Activated naive CD4-positive, alpha-beta T cell treated with anti-CD3 and anti-CD28 coated beads, Interleukin-2, amount 50 U/mL, for 24 hours (primary cell): ENCODE results near the gene CD34.
"Not testable (repeated sequence)": the region's sequence is repeated elsewhere in the genome, so short reads cannot be mapped to it uniquely, and the experiment has no call there.

ENCODE experiments used
- H3K27ac Mint-ChIP-seq: one replicate; pipeline ENCODE4 v1.8.0; 2021; ENCODE audit warnings: mild to moderate bottlenecking, mixed read lengths
- H3K27me3 Mint-ChIP-seq: one replicate; pipeline ENCODE4 v1.8.0; 2021; ENCODE audit warnings: mixed read lengths
- H3K36me3 Mint-ChIP-seq: one replicate; pipeline ENCODE4 v1.8.0; 2021; ENCODE audit warnings: mixed read lengths
- H3K4me1 Mint-ChIP-seq: one replicate; pipeline ENCODE4 v1.8.0; 2021; ENCODE audit warnings: mixed read lengths
- H3K4me3 Mint-ChIP-seq: one replicate; pipeline ENCODE4 v1.8.0; 2021; ENCODE audit warnings: mild to moderate bottlenecking, mixed read lengths
- H3K9me3 Mint-ChIP-seq: one replicate; pipeline ENCODE4 v1.8.0; 2021; ENCODE audit warnings: mixed read lengths

The CD34 gene

GRCh38 chr1:207944571-207944970 lies 33.6 kb upstream of the CD34 start:
- Mint-ChIP-seq H3K27ac (no peak overlapping the region), H3K36me3 (no peaks in the 10 kb centered on the region), H3K9me3 (no peaks in the 10 kb centered on the region), H3K27me3 (peaks cover 14% of the 10 kb centered on the region), H3K4me3 (no peak overlapping the region), H3K4me1 (no peaks in the 10 kb centered on the region)

GRCh38 chr1:207942337-207942741 lies 31.4 kb upstream of the CD34 start:
- peaks cover 20% of the 10 kb centered on the region for H3K27me3 Mint-ChIP-seq
- not testable (repeated sequence) for H3K36me3 Mint-ChIP-seq, H3K4me1 Mint-ChIP-seq, H3K4me3 Mint-ChIP-seq, H3K27ac Mint-ChIP-seq, H3K9me3 Mint-ChIP-seq

DNA sequence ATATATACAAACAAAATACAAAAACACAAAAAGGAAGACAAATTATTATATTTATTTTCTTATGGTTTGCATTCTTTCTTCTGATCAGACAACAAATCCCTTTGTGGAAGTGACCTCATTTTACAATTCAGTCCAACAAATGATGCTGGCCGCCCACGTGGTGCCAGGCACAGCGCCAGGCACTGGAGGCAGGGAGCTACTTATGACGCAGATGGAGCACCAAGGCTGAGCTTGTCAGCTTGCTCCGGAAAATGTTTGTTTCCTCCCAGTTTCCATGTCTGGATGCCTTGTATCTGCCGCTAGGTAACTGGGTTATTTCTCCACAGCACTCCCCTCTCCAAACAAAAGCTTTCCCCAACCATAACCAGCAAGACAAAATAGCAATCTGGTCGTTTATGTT lies 30.7 kb upstream of the CD34 start:
- H3K9me3 Mint-ChIP-seq, result no peaks in the 10 kb centered on the region
- H3K4me3 Mint-ChIP-seq, result no peak overlapping the region
- no peaks in the 10 kb centered on the region for H3K36me3 Mint-ChIP-seq
- no peaks in the 10 kb centered on the region for H3K4me1 Mint-ChIP-seq
- H3K27ac Mint-ChIP-seq, result no peak overlapping the region
- peaks cover 23% of the 10 kb centered on the region for H3K27me3 Mint-ChIP-seq

DNA sequence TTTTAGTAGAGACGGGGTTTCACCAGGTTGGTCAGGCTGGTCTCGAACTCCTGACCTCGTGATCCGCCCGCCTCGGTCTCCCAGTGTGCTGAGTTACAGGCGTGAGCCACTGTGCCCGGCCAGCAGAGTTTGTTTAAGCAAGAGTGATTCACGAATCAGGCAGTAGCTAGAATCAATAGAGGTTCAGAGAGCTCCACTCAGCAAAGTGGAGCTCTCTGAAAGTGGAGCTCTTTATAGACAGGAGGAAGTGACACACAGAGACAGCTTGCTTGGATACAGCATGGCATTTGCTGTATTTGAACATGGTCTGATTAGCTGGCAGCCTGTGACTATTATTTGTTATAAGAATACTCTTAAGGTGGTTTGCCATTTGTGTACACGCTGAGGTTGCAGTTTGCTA lies 27.1 kb upstream of the CD34 start:
- Mint-ChIP-seq H3K4me3 (no peak overlapping the region), H3K9me3 (no peaks in the 10 kb centered on the region), H3K27me3 (peaks cover 22% of the 10 kb centered on the region), H3K4me1 (no peaks in the 10 kb centered on the region), H3K27ac (no peak overlapping the region), H3K36me3 (no peaks in the 10 kb centered on the region)

DNA sequence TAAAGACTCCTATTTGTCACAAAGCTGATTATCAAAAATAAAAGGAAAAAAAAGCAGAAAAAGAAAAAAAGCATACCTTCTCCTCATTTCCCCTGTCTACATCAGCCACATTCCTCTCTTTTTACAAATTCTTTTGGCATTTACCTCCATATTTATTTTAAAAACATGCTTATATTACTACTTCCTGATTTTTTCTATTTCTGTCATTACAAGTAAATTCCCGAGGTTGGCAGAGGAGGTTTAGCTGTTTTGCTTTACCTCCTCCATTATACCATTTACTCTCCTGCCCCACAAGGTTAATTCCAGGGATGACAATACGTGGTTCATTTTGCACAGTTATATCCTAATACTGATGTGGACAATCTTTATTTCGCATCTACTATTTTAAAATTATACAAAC lies 26.3 kb upstream of the CD34 start:
- H3K4me3 Mint-ChIP-seq, result no peak overlapping the region

DNA sequence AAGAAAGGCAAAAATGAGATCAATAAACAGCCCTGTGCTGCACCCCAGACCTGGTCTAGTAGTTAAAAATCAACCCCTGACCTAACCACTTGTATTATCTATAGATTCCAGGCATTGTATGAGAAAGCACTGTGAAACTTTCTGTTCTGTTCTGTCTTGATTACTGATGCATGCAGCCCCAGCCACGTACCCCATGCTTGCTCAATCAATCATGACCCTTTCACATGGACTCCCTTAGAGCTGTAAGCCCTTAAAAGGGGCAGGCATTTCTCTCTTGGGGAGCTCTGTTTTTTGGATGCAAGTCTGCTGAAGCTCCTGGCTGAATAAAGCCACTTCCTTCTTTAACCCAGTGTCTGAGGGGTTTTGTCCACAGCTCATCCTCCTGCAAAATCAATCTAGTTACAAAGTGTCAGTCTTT lies 24.2 kb upstream of the CD34 start:
- peaks cover 2% of the 10 kb centered on the region for H3K9me3 Mint-ChIP-seq
- H3K4me3 Mint-ChIP-seq, result no peak overlapping the region
- no peaks in the 10 kb centered on the region for H3K4me1 Mint-ChIP-seq
- H3K27ac Mint-ChIP-seq, result no peak overlapping the region
- H3K27me3 Mint-ChIP-seq, result peaks cover 15% of the 10 kb centered on the region
- H3K36me3 Mint-ChIP-seq, result no peaks in the 10 kb centered on the region

More for the DNA sequence above, 26.3 kb upstream of the CD34 start:
- Mint-ChIP-seq H3K36me3 (no peaks in the 10 kb centered on the region), H3K4me1 (no peaks in the 10 kb centered on the region), H3K27me3 (peaks cover 19% of the 10 kb centered on the region), H3K9me3 (no peaks in the 10 kb centered on the region), H3K27ac (no peak overlapping the region)

GRCh38 chr1:207933205-207933800 lies 22.4 kb upstream of the CD34 start:
- no peaks in the 10 kb centered on the region for H3K36me3 Mint-ChIP-seq
- no peak overlapping the region for H3K4me3 Mint-ChIP-seq
- peaks cover 5% of the 10 kb centered on the region for H3K27me3 Mint-ChIP-seq
- no peak overlapping the region for H3K27ac Mint-ChIP-seq
- no peaks in the 10 kb centered on the region for H3K4me1 Mint-ChIP-seq
- peaks cover 6% of the 10 kb centered on the region for H3K9me3 Mint-ChIP-seq

DNA sequence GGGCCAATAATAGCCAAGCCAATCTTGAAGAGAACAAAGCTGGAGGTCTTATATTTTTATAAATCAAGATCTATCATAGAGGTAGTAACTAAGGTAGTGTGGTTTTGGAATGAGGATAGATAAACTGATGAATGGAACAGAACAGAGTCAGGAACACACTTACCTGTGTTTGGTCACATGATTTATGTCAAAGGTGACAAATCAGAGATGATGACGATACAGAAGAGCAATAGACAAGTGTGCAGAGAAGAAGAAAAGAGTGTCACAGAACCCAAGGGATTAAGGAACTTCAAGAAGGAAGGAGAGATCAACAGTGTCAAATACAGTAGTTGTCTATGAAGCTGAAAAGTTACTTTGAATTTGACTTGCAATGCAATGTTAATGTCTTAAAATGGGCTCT lies 16.1 kb upstream of the CD34 start:
- H3K9me3 Mint-ChIP-seq, result peaks cover 6% of the 10 kb centered on the region
- H3K27me3 Mint-ChIP-seq, result peaks cover 8% of the 10 kb centered on the region
- H3K4me1 Mint-ChIP-seq, result no peaks in the 10 kb centered on the region
- no peaks in the 10 kb centered on the region for H3K36me3 Mint-ChIP-seq
- H3K4me3 Mint-ChIP-seq, result no peak overlapping the region
- no peak overlapping the region for H3K27ac Mint-ChIP-seq

DNA sequence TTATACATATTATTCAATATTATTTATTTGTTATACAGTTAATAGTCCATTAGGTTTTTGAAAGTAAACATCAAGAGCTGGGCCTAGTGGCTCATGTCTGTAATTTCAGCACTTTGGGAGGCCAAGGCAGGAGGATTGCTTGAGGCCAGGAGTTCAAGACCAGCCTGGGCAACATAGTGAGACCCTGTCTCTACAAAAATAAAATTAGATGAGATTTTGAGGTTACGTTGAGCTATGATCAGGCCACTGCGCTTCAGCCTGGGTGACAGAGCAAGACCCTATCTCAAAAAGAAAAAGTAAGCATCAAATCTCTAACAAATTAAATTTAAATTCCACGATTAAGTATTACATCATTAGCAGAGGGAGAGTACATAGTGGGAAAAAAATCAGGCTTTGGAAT lies 15.0 kb upstream of the CD34 start:
- H3K27me3 Mint-ChIP-seq, result peaks cover 10% of the 10 kb centered on the region
- H3K9me3 Mint-ChIP-seq, H3K4me3 Mint-ChIP-seq, H3K27ac Mint-ChIP-seq, H3K4me1 Mint-ChIP-seq, H3K36me3 Mint-ChIP-seq: not testable (repeated sequence)

DNA sequence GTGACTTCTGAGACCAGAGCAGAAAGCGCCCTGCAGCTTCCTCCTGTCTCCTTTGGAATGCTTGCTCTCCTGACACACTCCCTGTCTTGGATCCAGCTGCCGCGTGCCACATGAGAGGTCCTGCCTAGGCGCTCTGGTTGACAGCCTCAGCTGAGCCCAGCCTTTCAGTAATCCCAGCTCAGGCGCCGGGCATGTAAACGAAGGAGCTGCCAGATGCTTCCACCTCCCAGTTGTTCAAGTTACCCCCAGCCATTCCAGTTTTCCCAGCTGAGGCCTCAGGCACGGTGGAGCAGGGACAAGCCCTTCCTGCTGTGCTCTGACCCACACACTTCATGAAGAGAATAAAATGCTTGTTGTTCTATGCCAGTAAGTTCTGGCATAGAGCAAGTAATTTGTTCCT lies 14.3 kb upstream of the CD34 start:
- Mint-ChIP-seq H3K27me3 (peaks cover 10% of the 10 kb centered on the region), H3K9me3 (peaks cover 4% of the 10 kb centered on the region), H3K36me3 (no peaks in the 10 kb centered on the region), H3K27ac (no peak overlapping the region), H3K4me3 (no peak overlapping the region), H3K4me1 (no peaks in the 10 kb centered on the region)

DNA sequence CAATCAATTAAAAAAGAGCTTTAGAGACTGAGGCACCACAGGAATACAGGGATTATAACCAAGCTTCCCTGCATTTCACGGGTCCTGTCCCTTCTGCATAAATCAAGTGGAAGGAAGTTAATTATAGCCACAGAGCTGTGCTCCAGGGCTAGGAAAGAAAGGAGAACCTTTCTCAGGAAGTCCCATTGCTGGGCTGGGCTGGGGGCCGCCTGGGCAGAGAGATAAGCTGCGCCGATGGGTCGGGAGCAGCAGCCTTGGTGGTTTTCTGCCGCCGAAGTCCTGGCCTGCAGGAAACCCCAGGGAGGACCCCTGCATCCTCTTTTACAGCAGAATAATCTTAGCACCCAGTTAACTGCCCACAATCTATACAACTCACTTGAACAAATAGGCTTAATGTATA lies 12.6 kb upstream of the CD34 start:
- Mint-ChIP-seq H3K27me3 (peaks cover 12% of the 10 kb centered on the region), H3K4me3 (no peak overlapping the region), H3K9me3 (no peaks in the 10 kb centered on the region), H3K27ac (no peak overlapping the region), H3K4me1 (no peaks in the 10 kb centered on the region), H3K36me3 (no peaks in the 10 kb centered on the region)

GRCh38 chr1:207923121-207923520 lies 12.2 kb upstream of the CD34 start:
- H3K36me3 Mint-ChIP-seq, result no peaks in the 10 kb centered on the region
- no peak overlapping the region for H3K27ac Mint-ChIP-seq
- no peaks in the 10 kb centered on the region for H3K9me3 Mint-ChIP-seq
- H3K27me3 Mint-ChIP-seq, result peaks cover 14% of the 10 kb centered on the region
- H3K4me1 Mint-ChIP-seq, result no peaks in the 10 kb centered on the region
- no peak overlapping the region for H3K4me3 Mint-ChIP-seq

- H3K36me3 Mint-ChIP-seq, result no peaks in the 10 kb centered on the region
- H3K4me1 Mint-ChIP-seq, result no peaks in the 10 kb centered on the region
- H3K27me3 Mint-ChIP-seq, result peaks cover 14% of the 10 kb centered on the region
- no peak overlapping the region for H3K4me3 Mint-ChIP-seq
- H3K27ac Mint-ChIP-seq, result no peak overlapping the region
- no peaks in the 10 kb centered on the region for H3K9me3 Mint-ChIP-seq
Observed at GRCh38 chr1:207922554-207922953, 11.6 kb upstream of the CD34 start.

DNA sequence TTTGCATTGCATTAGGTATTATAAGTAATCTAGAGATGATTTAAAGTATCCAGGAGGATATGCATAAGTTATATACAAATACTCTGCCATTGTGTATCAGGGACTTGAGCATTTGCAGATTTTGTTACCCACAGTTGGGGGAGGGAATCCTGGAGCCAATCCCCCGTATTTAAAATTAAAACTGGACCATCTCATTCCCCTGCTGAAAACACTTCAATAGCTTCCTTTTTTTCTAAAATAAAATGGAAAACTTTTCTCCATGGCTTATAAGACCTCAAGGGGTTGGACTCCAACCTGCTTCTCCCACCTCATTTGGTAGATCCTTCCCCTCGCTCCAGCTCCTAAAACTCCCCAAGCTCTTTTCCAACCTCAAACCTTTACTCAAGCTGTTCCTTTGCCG lies 10.4 kb upstream of the CD34 start:
- Mint-ChIP-seq H3K27ac (no peak overlapping the region), H3K27me3 (peaks cover 16% of the 10 kb centered on the region), H3K4me3 (no peak overlapping the region), H3K9me3 (no peaks in the 10 kb centered on the region), H3K4me1 (no peaks in the 10 kb centered on the region), H3K36me3 (no peaks in the 10 kb centered on the region)

DNA sequence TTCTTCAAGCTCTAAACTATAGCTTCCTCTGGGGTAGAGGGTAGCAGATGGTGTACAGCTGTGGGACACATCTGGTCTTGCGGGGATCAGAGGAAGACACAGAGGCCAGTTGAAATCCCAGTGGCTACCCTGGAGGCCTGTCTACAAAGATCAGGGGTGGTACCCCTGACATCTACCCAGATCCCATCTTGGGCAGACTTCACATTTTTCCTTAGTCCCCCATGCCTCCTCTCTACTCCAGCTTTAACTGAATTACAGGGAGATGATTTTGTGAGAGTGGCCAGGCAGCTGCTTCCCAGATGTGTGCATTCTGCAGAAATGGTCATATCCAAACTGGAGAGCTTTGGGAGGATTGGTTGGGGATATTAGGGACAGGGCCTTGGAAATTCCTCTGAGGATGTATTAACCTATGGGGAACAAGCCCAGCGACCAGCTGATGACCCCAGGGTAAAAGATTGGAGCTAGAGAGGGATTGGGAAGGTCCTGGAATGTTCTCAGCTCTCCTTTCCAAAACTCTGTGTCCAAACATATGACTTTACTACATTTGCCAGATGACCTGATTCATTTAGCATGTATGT lies 9.6 kb upstream of the CD34 start:
- Mint-ChIP-seq H3K27ac (no peak overlapping the region), H3K36me3 (no peaks in the 10 kb centered on the region), H3K4me1 (no peaks in the 10 kb centered on the region), H3K4me3 (no peak overlapping the region), H3K27me3 (peaks cover 16% of the 10 kb centered on the region), H3K9me3 (no peaks in the 10 kb centered on the region)

GRCh38 chr1:207919523-207920170 lies 8.7 kb upstream of the CD34 start:
- H3K4me1 Mint-ChIP-seq, result no peaks in the 10 kb centered on the region
- no peak overlapping the region for H3K4me3 Mint-ChIP-seq
- H3K36me3 Mint-ChIP-seq, result no peaks in the 10 kb centered on the region
- no peak overlapping the region for H3K27ac Mint-ChIP-seq
- peaks cover 15% of the 10 kb centered on the region for H3K27me3 Mint-ChIP-seq
- no peaks in the 10 kb centered on the region for H3K9me3 Mint-ChIP-seq

DNA sequence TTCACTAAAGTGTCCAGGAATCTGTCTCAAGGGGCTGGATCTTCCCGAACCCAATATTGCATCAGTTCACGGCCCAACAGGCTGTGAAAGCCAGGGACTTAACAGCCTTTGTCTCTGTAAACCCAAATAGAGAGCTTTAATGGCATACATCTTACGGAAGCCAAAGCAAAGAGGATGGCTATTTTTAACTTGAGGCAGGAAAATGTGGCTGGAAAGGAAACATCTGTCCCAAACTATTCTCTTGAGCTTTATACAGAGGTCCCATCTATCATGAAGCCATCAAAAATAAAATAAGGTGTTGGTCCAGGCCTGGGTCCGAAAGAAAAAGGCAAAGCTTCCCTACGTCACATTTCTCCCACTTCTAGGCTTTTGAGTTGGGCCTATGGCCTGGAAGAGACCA lies 7.7 kb upstream of the CD34 start:
- no peaks in the 10 kb centered on the region for H3K36me3 Mint-ChIP-seq
- no peaks in the 10 kb centered on the region for H3K9me3 Mint-ChIP-seq
- H3K27me3 Mint-ChIP-seq, result peaks cover 19% of the 10 kb centered on the region
- no peaks in the 10 kb centered on the region for H3K4me1 Mint-ChIP-seq
- no peak overlapping the region for H3K4me3 Mint-ChIP-seq
- H3K27ac Mint-ChIP-seq, result no peak overlapping the region
